EH (cell line): ENCODE data around the gene UBA3.

ENCODE experiments used
- DNase-seq: peaks from one replicate; pipeline ENCODE4 v3.0.0-alpha.2; 2015; ENCODE audit warnings: low read depth

The UBA3 gene

DNA sequence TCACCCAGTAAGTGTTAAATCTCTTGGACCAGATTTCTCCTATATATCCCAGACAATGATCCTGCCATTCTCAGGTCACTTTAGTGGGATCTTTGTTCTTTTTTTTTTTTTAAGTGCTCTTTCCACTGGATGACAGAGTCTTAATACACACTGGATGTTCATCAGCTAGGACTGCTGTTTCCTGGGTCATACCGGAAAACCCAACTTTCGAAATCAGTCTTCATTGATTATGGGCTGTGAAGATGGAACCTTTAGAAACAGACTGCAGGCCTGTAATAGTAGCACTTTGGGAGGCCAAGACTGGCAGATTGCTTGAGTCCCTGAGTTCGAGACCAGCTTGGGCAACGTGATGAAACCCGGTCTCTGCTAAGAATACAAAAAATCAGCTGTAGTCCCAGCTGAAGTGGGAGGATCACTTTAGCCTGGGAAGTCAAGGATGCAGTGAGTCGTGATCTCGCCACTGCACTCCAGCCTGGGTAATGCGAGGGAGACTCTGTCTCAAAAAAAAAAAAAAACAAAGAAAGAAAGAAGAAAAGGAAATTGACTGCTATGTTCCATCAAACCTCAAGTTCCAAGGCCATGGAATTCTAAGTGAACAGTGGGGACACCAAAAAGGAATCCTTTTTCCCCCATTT, 69.0 kb downstream of the UBA3 start:
- DNase-seq = peak; percentile 71

DNA sequence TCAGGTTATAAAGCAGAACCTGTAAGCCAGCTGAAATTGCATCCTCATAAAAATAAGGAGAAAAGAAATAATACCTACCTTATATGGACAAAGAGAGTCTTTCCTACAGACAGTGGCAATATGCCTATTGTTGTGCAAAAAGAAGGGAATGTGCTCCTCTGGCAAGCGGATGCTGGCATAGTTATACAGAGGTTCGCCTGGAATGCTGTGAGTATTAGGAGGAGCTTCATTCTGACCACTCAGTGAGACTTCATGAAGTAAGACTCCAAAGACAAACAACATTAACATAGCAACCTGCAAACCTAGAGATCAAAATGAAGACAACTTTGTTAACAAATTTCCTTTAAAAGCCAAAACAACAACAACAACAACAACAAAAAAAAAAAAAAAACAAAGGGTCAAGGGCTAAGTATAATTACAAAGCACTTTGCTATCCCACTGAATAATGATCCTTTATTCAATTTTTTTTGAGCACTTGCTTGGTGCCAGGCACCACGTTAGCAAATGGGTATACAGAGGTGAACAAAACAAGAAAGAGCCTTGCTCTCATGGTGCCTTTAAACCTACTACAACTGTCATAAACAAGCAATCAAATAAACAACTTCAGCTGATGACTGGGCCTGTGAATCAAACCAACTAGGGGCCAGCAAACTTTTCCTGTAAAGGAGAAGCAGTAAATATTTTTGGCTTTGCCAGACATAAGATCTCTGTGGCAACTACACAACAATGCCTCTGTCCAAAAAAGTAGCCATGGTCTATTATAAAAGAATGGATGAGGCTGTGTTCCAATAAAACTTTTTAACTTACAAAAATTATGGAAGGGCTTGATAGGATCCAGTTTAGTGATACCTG, 70.4 kb downstream of the UBA3 start:
- DNase-seq = peak; percentile 96

DNA sequence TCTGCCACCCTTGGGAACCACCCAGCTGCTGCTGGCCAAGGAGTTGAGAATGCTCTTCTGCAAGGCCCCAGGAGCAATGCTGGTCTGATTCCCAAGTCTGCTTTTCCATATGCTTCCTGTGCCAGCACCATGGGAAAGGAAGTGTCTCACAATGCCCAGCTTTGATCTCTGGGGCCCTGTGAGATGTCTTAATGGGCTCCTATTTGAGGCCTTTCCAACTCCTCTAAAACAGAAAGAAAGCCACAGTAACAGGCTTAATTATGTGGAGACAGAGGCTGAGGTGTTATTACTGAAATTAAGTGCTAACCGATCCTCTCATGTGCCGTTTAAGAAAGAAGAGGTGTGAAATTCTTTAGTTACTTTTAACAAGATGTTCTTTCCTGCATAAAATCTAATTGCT, 71.2 kb downstream of the UBA3 start:
- peak; percentile 53 for DNase-seq

DNA sequence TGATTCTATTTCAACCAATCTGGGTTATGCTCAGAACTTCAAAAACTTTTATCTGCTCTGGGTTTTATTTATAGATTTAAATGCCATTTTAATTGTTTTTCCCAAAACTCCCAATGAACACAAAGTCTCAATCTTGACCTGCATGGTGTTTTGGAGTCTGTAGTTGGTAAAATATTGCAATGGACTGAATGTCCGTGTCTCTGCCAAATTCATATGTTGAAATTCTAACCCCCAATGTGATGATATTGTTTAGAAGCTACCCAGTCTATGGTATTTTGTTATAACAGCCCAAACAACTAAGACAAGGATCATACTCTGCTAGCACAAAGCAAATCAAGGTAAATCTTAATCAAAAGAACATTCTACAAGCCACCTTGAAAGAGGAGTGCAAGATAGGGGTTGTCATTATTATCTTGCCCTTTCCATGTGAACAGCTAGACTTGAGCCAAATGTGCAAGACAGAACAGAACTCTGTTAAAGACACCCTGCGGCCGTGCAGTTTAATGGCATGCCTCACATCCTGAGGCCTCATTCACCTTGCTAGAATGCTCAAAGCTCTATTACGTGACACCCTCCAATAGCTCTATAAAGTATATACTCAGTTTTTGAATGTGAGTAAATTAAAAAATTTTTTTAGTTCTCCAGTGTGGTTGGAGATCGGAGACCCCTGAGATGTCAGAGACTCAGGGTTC, 74.2 kb downstream of the UBA3 start:
- DNase-seq = no peak

DNA sequence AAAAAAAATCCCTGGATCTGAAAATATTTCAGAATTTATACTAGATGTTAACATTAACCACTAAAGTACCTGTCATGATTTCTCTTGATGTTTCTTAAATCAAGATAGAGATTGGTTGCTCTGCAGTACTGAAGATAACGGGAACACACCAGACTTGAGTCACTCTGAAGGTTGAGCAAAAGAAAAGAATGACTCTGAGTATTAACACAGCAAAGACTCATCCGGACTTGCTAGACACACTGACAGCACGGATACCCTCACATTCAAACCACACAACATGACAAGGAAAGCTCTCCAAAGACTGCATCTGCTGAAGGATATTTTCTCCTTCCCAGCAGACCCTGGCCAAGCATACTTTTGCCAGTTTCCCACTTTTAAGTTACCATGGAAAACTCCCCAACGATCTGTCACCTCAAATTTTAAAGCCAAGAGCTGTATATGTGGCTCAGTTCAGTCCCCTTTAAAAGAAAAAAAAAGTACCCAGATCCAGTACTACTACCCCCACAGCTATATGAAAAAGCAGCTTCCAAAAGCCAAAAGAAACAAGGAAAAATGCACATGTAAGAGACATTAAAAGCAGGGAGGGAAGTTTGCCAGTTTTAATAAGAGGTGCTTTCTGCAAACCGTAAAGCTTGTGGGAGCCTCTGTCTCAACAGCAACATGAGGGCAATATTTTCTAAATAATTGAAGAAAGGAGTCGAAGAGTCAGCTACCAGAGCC, 74.9 kb downstream of the UBA3 start:
- DNase-seq = peak; percentile 46
